Mucosa of gallbladder (tissue), 1 donor: Measurements from ENCODE around the gene LGR5. TPM values are rescaled to one million over a fixed set of nuclear protein-coding genes. Genes with fewer than 3 reads are reported as not detected.

Experiments used
- DNase-seq: peaks from one replicate; pipeline ENCODE4 v3.0.0-alpha.2; 2020; ENCODE audit warnings: low spot score
- total RNA-seq: library from RNA; stranded (reverse); gene quantifications from one replicate; pipeline ENCODE4 v1.2.1, GENCODE V29; 2021
- donor health status: DM: no; HTN: no; CAD: no.

Gene LGR5
- total RNA-seq, 1 donor from 2014 or later, result not detected

GRCh38 chr12:71599210-71599609 lies 159.6 kb downstream of the LGR5 start:
- DNase-seq, result no peak

GRCh38 chr12:71601546-71601945 lies 161.9 kb downstream of the LGR5 start:
- no peak for DNase-seq

- no peak for DNase-seq
These were observed 163.4 kb downstream of the LGR5 start for GRCh38 chr12:71602761-71603577.

GRCh38 chr12:71605039-71605438 lies 165.4 kb downstream of the LGR5 start:
- no peak for DNase-seq

- no peak for DNase-seq
These were observed 168.1 kb downstream of the LGR5 start for GRCh38 chr12:71607494-71608330.

GRCh38 chr12:71610031-71610795 lies 170.6 kb downstream of the LGR5 start:
- DNase-seq, result no peak

- no peak for DNase-seq
These were observed 182.3 kb downstream of the LGR5 start for GRCh38 chr12:71621938-71622337.

- no peak for DNase-seq
These were observed 185.9 kb downstream of the LGR5 start for GRCh38 chr12:71625476-71625875.

- no peak for DNase-seq
These were observed 186.5 kb downstream of the LGR5 start for GRCh38 chr12:71626098-71626497.

- no peak for DNase-seq
These were observed 187.2 kb downstream of the LGR5 start for GRCh38 chr12:71626768-71627167.

- no peak for DNase-seq
These were observed 187.9 kb downstream of the LGR5 start for GRCh38 chr12:71627438-71628002.

Other genes with a start within 250 kb of the LGR5 start
- gene ZFC3H1, start 224.1 kb downstream of the LGR5 start, total RNA-seq, result 36.4 TPM
- 5.0 TPM for gene THAP2, start 224.5 kb downstream of the LGR5 start, total RNA-seq
- 46.0 TPM for gene TMEM19, start 246.3 kb downstream of the LGR5 start, total RNA-seq